Left ventricle myocardium inferior (tissue), 1 donor: Measurements from ENCODE around the gene DGKA. TPM values are rescaled to one million over a fixed set of nuclear protein-coding genes. Genes with fewer than 3 reads are reported as not detected.

ENCODE experiments used
- DNase-seq: peaks from one replicate; pipeline ENCODE4 v3.0.0-alpha.2; 2020
- H3K27ac ChIP-seq: fragments of 200-600 bp; replicated peaks from 2 replicates; pipeline ENCODE4 v1.8.0; 2021
- H3K27me3 ChIP-seq: fragments of 200-600 bp; 2 replicates; pipeline ENCODE4 v1.8.0; 2021; ENCODE audit warnings: low read depth
- H3K36me3 ChIP-seq: fragments of 200-600 bp; 2 replicates; pipeline ENCODE4 v1.8.0; 2021
- H3K4me1 ChIP-seq: fragments of 200-600 bp; 2 replicates; pipeline ENCODE4 v1.8.0; 2021
- H3K4me3 ChIP-seq: fragments of 200-600 bp; 2 replicates; pipeline ENCODE4 v1.8.0; 2021; ENCODE audit warnings: mild to moderate bottlenecking, moderate library complexity
- H3K9me3 ChIP-seq: fragments of 200-600 bp; replicated peaks from 2 replicates; pipeline ENCODE4 v1.8.0; 2021
- intact Hi-C: fragments of 100-400 bp; cut with micrococcal nuclease; formaldehyde crosslinking; loops from one replicate; pipeline ENCODE4 v1.11.0; 2022
- total RNA-seq: library from RNA; stranded (reverse); fragmentation: NEBNext Ultra II Directional; extraction: Animal tissue kit (Norgen Biotek cat#: 25700); gene quantifications from one replicate; pipeline ENCODE4 v1.2.1, GENCODE V29; 2021
- TF ChIP-seq, protein P1 (sequence below): fragments of 200-600 bp; IDR thresholded peaks from 2 replicates; pipeline ENCODE4 v1.8.0; 2021; ENCODE audit warnings: antibody characterized with exemption, mild to moderate bottlenecking, borderline replicate concordance
- donor health status: DM: no; HTN: yes; CAD: no; lungs with severe emphysema.

The DGKA gene
- total RNA-seq, 1 donor from 2014 or later: 6.5 TPM

GRCh38 chr12:55931780-55932550, 1.0 kb downstream of the DGKA start:
- DNase-seq: peak; percentile 68
- no peaks in the 10 kb centered on the region for H3K36me3 ChIP-seq
- intact Hi-C loops: loop anchor here (10.0 kb wide), 1 partner anchor 107 kb away; the partner anchor contains the start of gene DNAJC14
- H3K27me3 ChIP-seq: no peaks in the 10 kb centered on the region
- no peaks in the 10 kb centered on the region for H3K9me3 ChIP-seq
- peak overlapping the region; percentile 84 for H3K4me3 ChIP-seq
- H3K27ac ChIP-seq: peak overlapping the region; percentile 81
- TF ChIP-seq, protein P1, sequence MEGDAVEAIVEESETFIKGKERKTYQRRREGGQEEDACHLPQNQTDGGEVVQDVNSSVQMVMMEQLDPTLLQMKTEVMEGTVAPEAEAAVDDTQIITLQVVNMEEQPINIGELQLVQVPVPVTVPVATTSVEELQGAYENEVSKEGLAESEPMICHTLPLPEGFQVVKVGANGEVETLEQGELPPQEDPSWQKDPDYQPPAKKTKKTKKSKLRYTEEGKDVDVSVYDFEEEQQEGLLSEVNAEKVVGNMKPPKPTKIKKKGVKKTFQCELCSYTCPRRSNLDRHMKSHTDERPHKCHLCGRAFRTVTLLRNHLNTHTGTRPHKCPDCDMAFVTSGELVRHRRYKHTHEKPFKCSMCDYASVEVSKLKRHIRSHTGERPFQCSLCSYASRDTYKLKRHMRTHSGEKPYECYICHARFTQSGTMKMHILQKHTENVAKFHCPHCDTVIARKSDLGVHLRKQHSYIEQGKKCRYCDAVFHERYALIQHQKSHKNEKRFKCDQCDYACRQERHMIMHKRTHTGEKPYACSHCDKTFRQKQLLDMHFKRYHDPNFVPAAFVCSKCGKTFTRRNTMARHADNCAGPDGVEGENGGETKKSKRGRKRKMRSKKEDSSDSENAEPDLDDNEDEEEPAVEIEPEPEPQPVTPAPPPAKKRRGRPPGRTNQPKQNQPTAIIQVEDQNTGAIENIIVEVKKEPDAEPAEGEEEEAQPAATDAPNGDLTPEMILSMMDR: no peak
- H3K4me1 ChIP-seq: peaks cover 65% of the 10 kb centered on the region

- Histone ChIP-seq H3K36me3 (no peaks in the 10 kb centered on the region), H3K27me3 (no peaks in the 10 kb centered on the region), H3K4me1 (peaks cover 60% of the 10 kb centered on the region), H3K4me3 (peak overlapping the region; percentile 84), H3K27ac (no peak overlapping the region), H3K9me3 (no peaks in the 10 kb centered on the region)
- no peak for DNase-seq
- intact Hi-C loops: loop anchor here (10.0 kb wide), 1 partner anchor 108 kb away; the partner anchor contains the start of gene DNAJC14
- TF ChIP-seq, protein P1: no peak
Measured at GRCh38 chr12:55932551-55932910, 1.6 kb downstream of the DGKA start.

GRCh38 chr12:55933169-55933798, 2.3 kb downstream of the DGKA start:
- Histone ChIP-seq H3K9me3 (no peaks in the 10 kb centered on the region), H3K27me3 (no peaks in the 10 kb centered on the region), H3K4me1 (peaks cover 53% of the 10 kb centered on the region), H3K4me3 (peak overlapping the region; percentile 84), H3K27ac (no peak overlapping the region), H3K36me3 (no peaks in the 10 kb centered on the region)
- TF ChIP-seq, protein P1: no peak
- intact Hi-C loops: loop anchor here (10.0 kb wide), 1 partner anchor 108 kb away; the partner anchor contains the start of gene DNAJC14
- DNase-seq: no peak

GRCh38 chr12:55933799-55934742, 3.1 kb downstream of the DGKA start:
- intact Hi-C loops: loop anchor here (10.0 kb wide), 1 partner anchor 109 kb away; the partner anchor contains the start of gene DNAJC14
- Histone ChIP-seq H3K27me3 (no peaks in the 10 kb centered on the region), H3K36me3 (no peaks in the 10 kb centered on the region), H3K27ac (no peak overlapping the region), H3K4me3 (no peak overlapping the region), H3K4me1 (peaks cover 45% of the 10 kb centered on the region), H3K9me3 (no peaks in the 10 kb centered on the region)
- TF ChIP-seq, protein P1: no peak
- no peak for DNase-seq

GRCh38 chr12:55934773-55935172, 3.8 kb downstream of the DGKA start:
- H3K36me3 ChIP-seq: no peaks in the 10 kb centered on the region
- DNase-seq: no peak
- intact Hi-C loops: loop anchor here (5.0 to 10.0 kb wide), 2 partner anchors 110 to 197 kb away; partner anchors contain the start of gene DNAJC14
- H3K4me3 ChIP-seq: no peak overlapping the region
- H3K4me1 ChIP-seq: peaks cover 44% of the 10 kb centered on the region
- TF ChIP-seq, protein P1: no peak
- H3K9me3 ChIP-seq: no peaks in the 10 kb centered on the region
- H3K27me3 ChIP-seq: no peaks in the 10 kb centered on the region
- H3K27ac ChIP-seq: no peak overlapping the region
